NCI-H345 (cell line): ENCODE measurements around the gene CABP4.
"Not testable (repeated sequence)": the region's sequence is repeated elsewhere in the genome, so short reads cannot be mapped to it uniquely, and the experiment has no call there.

Experiments used
- DNase-seq: peaks from one replicate; lab custom pipeline; 2025; lab: John Stamatoyannopoulos, UW

CABP4 gene

DNA sequence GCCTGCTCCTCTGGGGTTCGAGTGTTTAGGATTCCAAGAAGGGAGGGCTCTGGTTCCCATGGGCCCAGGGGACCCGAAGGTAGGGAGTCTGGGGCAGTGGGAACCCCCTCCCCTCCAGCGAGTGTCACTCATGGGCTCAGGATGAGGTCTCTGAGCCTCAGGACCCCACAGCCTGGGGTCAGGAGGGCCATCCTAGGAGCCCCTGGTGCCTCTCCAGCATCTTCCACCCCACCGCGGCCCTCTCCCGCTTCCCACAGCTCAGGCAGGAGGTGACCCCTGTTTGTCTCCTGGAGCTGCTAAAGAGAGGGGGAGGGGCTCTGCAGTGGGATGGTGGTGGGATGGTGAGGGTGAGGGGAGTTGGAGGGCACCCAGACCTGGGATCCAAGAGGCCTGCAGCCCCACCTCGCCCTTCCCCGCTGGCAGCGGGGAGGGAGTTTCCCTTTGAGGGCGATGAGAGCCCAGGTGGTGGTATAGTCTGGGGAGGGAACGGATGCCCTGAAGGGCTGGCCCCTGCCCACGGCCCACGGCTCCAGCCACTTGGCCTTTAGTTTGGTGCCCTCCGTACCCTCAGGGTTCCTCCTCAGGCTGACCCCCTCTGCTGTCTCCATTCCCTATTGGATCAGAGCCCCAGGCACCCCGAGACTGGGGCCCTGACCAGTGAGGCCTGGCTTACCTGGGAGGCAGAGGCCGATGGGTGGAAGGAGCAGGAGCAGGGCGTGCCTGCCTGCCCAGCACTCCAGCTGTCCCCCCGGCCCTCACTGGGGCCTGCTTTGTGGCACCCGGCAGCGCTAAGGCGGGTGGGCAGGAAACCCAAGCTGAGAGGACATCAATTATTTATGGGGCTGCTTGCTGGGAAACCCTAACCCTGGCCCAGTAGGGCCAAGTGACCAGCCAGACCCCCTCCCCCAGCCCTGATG is 1.1 kb upstream of the CABP4 start:
- no peak for DNase-seq

- DNase-seq: no peak
Observed at GRCh38 chr11:67456068-67456705, 1.0 kb downstream of the CABP4 start.

DNA sequence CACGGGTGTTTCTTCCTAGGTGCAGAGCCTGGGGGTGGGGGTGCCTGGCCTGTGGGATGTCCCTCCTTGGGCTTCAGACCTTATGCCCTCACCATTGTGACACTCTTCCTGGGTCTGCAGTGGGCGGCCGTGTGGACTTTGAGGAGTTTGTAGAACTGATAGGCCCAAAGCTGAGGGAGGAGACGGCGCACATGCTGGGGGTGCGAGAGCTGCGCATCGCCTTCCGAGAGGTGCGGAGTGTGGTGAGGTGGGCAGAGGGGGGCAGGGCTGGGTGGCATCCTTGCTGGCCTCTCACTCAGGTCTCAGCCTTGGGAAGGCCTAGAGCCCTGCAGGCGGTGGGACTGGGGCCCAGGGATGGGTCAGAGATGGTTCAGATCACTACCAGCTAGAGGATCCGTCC is 2.3 kb downstream of the CABP4 start:
- no peak for DNase-seq

DNA sequence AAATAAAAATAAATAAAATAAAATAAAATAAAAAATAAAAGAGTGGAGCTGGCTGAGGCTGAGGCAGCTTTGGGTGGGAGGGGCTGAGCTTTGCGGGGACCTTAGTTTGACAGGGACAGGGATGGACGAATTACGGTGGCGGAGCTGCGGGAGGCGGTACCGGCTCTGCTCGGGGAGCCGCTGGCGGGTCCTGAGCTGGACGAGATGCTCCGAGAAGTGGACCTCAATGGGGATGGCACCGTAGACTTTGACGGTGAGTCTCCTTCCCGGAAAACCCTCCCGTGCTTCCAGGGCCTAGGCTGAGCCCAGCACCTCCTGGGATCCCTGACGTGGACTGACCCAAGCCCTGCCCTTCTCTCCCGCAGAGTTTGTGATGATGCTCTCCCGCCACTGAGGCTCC is 3.1 kb downstream of the CABP4 start:
- DNase-seq: no peak

DNA sequence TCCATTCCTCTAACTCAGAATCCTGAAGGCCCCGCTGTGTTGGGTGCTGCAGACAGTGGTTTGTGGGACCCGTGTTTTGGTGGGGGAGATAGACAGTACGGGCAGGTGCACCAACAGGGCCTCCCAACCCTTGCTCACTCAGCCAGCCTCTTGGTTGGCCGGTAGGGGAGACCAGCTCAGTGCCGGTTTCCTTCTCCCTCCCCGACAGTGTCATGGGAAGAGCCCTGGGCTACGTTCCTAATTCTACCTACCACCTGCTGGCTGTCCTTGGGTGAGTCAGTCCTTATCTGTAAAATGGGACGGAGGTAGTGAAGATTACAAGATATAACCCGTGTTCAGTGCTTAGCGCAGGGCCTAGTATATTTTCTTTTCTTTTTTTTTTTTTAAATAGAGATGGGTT is 8.0 kb downstream of the CABP4 start:
- no peak for DNase-seq

DNA sequence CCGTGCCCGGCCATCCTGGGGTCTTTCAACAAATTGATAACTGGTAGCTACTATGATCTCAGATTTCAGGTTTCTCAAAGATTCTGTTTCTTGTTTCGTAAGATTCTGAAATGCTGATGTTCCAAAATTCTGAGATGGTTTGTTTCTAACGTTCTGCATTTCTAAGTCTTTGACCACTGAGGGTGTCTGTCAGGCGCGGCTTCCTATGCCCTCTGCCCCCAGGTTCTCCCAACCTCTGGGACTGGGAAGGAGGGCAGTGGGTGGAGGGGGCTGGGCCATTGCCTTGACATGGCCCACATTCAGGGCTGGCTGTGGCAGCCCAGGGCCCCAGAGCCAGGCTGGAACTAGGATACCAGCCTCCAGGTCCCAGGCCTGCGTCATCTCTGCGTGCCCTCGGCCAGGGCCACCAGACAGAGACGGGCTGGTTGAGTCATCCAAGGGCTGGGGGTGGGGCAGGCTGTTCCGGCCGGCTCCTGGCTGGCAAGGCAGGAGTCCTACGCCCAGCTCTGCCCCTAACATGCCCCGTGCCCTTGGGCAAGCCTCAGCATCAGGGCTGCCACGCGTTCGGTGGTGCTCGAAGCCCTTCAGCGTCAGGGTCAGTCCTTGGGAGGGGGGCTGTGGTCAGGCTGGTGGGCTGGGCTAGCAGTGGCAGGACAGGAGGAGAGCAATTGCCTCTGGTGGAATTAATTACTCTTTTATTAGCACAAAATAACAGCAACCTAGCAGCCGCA is 8.7 kb downstream of the CABP4 start:
- no peak for DNase-seq

- peak; percentile 72 for DNase-seq
Observed at GRCh38 chr11:67464411-67465188, 9.4 kb downstream of the CABP4 start.

DNA sequence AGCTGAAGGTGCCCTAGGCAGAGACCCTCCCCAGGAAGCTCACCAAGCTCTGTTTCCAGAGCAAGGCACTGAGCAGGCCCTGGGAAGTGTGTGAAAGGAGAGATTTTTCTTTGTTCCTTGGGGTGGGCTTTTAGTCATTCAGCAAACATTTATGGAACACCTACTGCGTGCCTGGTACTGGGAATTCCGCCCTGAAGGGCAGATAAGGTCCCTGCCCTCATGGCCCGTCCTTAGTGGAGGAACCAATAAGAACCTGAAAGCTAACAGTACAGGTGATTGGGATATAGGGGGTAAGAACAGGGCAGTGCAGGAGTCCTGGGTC is 10.0 kb downstream of the CABP4 start:
- DNase-seq: no peak

GRCh38 chr11:67465530-67465929 is 10.4 kb downstream of the CABP4 start:
- not testable (repeated sequence) for DNase-seq

- no peak for DNase-seq
Observed at GRCh38 chr11:67466367-67466766, 11.2 kb downstream of the CABP4 start.

GRCh38 chr11:67466962-67467771 is 12.0 kb downstream of the CABP4 start:
- no peak for DNase-seq

- DNase-seq: peak; percentile 19
Observed at GRCh38 chr11:67468056-67468455, 12.9 kb downstream of the CABP4 start.

- DNase-seq: peak; percentile 13
Observed at GRCh38 chr11:67468456-67468758, 13.3 kb downstream of the CABP4 start.

- DNase-seq: peak; percentile 93
Observed at GRCh38 chr11:67468759-67469507, 13.8 kb downstream of the CABP4 start, which contains the start of gene TMEM134. Gene TMEM134 (minus strand): TSS chr11:67469251. CDS start chr11:67469192, 59 bp downstream.

DNA sequence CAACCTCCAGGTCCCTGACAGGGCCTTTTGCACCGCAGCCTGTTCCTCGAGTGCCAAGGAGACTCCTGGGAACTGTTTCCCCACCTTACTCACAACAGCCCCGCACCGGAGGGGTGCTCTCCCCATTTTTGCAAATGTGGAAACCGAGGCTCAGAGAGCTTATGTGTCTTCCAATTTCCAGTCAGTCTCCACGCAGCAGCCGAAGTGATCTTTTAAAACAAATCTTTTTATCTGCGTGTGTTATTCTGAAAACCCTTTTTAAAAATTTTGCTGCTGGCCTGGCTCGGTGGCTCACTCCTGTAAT is 14.3 kb downstream of the CABP4 start:
- no peak for DNase-seq

DNA sequence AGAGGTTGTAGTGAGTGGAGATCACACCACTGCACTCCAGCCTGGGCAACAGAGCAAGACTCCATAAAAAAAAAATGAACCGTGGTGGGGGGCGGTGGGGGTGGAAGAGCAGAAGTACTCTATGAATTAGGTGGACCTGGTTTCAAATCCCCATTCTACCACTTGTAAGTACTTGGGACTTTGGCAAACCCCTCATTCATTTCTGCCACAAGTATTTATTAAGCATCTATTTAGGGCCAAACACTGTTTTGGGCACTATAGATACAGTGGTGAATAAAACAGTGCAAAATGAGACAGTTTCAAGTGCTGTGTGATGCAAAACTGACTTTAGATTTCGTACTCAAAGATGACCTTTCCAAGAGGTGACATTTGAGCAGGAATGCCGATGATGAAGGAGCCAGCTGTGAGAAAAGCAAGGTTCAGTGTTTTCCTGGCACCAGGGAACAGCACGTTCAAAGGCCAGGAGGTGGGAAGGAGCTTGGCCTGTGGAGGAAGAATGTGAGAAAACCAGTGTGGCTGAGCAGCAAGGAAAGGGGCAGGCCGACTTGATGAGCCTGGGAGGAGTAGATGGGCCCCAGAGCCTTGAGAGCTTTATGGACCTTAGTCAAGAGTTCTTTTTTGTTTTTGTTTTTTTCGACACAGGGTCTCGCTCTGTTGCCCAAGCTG is 15.3 kb downstream of the CABP4 start:
- DNase-seq: no peak

DNA sequence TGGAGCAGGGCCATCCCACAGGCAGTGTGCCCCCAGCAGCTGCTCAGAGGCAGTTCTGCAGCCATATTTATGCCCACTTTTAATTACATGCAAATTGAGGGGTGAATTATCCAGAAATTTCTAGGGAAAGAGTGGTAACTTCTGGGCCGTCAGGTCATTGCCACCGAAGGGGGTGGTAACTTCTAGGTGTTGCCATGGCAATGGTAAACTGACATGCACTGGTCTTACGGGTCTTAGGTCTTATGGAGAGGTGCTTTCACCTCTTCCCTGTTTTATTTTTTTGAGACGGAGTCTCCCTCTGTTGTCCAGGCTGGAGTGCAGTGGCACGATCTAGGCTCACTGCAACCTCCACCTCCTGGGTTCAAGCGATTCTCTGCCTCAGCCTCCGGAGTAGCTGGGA is 17.7 kb downstream of the CABP4 start:
- no peak for DNase-seq

GRCh38 chr11:67476692-67477091 is 21.5 kb downstream of the CABP4 start:
- not testable (repeated sequence) for DNase-seq

- DNase-seq: not testable (repeated sequence)
Observed at GRCh38 chr11:67477344-67478050, 22.3 kb downstream of the CABP4 start.
